Measurements from ENCODE around the gene ITSN1. TPM values are rescaled to one million over a fixed set of nuclear protein-coding genes. Genes with fewer than 3 reads are reported as not detected.
"Not testable (repeated sequence)": the region's sequence is repeated elsewhere in the genome, so short reads cannot be mapped to it uniquely, and the experiment has no call there.

The ITSN1 gene
- total RNA-seq, 1 donor from 2014 or later = 57.3 TPM

GRCh38 chr21:33844104-33844889 is 202.0 kb downstream of the ITSN1 start:
- DNase-seq = no peak

GRCh38 chr21:33844890-33845205 is 202.5 kb downstream of the ITSN1 start:
- no peak for DNase-seq

GRCh38 chr21:33846141-33846540 is 203.8 kb downstream of the ITSN1 start:
- DNase-seq = no peak

- no peak for DNase-seq
Observed at GRCh38 chr21:33847588-33848248, 205.4 kb downstream of the ITSN1 start.

- no peak for DNase-seq
Observed at GRCh38 chr21:33848249-33848953, 206.1 kb downstream of the ITSN1 start.

- DNase-seq = peak; percentile 15
Observed at GRCh38 chr21:33849834-33850233, 207.5 kb downstream of the ITSN1 start.

GRCh38 chr21:33850401-33850800 is 208.1 kb downstream of the ITSN1 start:
- no peak for DNase-seq

- no peak for DNase-seq
Observed at GRCh38 chr21:33850985-33851384, 208.7 kb downstream of the ITSN1 start.

GRCh38 chr21:33852485-33852884 is 210.2 kb downstream of the ITSN1 start:
- no peak for DNase-seq

GRCh38 chr21:33854604-33855003 is 212.3 kb downstream of the ITSN1 start:
- DNase-seq = peak; percentile 34

- no peak for DNase-seq
Observed at GRCh38 chr21:33855190-33855589, 212.9 kb downstream of the ITSN1 start.

GRCh38 chr21:33856893-33857527 is 214.7 kb downstream of the ITSN1 start:
- no peak for DNase-seq

GRCh38 chr21:33857846-33858666 is 215.8 kb downstream of the ITSN1 start:
- no peak for DNase-seq

GRCh38 chr21:33858667-33859372 is 216.5 kb downstream of the ITSN1 start:
- DNase-seq = no peak

- no peak for DNase-seq
Observed at GRCh38 chr21:33859373-33860102, 217.2 kb downstream of the ITSN1 start.

GRCh38 chr21:33860332-33860879 is 218.1 kb downstream of the ITSN1 start:
- DNase-seq = no peak

GRCh38 chr21:33861125-33861524 is 218.8 kb downstream of the ITSN1 start:
- DNase-seq = no peak

- not testable (repeated sequence) for DNase-seq
Observed at GRCh38 chr21:33863191-33863590, 220.9 kb downstream of the ITSN1 start.

- DNase-seq = no peak
Observed at GRCh38 chr21:33864150-33864549, 221.8 kb downstream of the ITSN1 start.

- DNase-seq = no peak
Observed at GRCh38 chr21:33865176-33865575, 222.9 kb downstream of the ITSN1 start.

All from dermis blood vessel endothelial cell (primary cell).